ENCODE measurements around the gene NABP2. TPM values are rescaled to one million over a fixed set of nuclear protein-coding genes. Genes with fewer than 3 reads are reported as not detected.

The NABP2 gene
- total RNA-seq, 4 donors from 2014 or later: 29.6 to 75.0 (median 42.8) TPM

DNA sequence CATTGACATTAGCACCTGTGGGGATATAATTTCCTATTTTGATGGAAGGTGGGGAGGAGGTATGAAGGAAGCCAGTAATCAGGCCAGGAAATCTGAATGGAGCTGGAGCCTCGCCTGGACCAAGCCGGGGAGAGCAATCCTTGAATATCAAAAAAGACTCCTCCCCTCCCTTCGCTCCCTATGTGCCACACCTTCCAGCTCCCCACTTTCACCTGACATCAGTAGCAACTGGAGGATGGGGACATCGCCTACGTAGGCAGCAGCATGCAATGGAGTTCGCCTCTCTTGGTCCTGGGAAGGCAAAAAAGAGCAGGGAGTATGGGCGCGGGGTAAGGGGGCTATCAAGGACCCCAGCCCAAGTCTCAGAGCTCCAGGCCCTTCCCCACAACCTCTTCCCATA, 32.9 kb downstream of the NABP2 start:
- ATAC-seq (peak in 1 of 2 donors; percentile 4), DNase-seq (peak in 1 of 2 donors; percentile 51)
- no peaks in the 10 kb centered on the region for H3K9me3 ChIP-seq
- H3K27ac ChIP-seq: peak overlapping the region; percentile 89 to 97 (median 91)
- no peaks in the 10 kb centered on the region for H3K27me3 ChIP-seq
- peaks cover 33 to 48% of the 10 kb centered on the region in 2 donors for H3K4me1 ChIP-seq
- in situ Hi-C loops (cut with MboI; ENCODE audit: low sequenced_read_pairs in 4 of 4) (no loop called here), intact Hi-C loops (cut with DNase I; ENCODE audit: low total_unique reads) (loop anchor here (2.0 kb wide), 1 partner anchor 32 kb away; the partner anchor contains the start of gene NABP2)
- H3K4me3 ChIP-seq: peak overlapping the region; percentile 71 to 98 (median 79)
- H3K36me3 ChIP-seq: peaks cover 0 to 43% of the 10 kb centered on the region in 2 donors
- TF ChIP-seq POLR2A (IDR thresholded peaks at IDR 0.05) (no peak), CTCF (IDR thresholded peaks at IDR 0.05 in 4 of 5, conservative IDR thresholded peaks at IDR 0.05 in 1 of 5) (no peak)

DNA sequence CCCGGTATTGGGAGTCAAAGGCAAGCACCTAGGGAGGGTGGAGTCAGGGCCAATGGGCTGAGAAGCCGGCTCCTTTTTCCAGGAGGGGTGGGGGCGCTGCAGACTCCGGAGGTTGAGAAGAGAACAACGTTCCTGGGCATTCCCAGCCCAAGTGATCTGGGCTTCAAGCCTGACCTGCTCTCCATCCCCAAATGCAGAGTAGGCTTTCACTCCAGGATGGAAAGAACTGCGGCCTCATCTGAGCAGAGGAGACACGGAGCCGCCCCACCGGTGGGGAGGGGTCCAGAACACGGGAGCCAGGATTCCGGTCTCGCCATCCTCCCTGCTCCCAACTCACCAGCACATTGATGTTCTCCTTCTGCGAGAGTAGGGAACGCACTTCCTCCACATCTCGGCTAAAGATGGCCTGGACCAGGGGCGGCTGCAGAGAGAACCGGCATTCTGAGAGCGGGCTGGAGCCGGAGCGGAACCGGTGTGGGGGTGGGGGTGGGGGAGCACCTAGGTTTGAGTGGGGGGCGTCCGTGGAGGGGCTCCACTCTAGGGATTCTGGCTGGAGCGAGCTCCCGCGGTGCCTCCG, 33.4 kb downstream of the NABP2 start:
- intact Hi-C loops (cut with DNase I; ENCODE audit: low total_unique reads): loop anchor here (2.0 kb wide), 2 partner anchors 33 to 139 kb away; partner anchors contain the start of genes NABP2 and ZC3H10
- in situ Hi-C loops (cut with MboI; ENCODE audit: low sequenced_read_pairs in 4 of 4): no loop called here
- peak overlapping the region; percentile 71 to 98 (median 79) for H3K4me3 ChIP-seq
- DNase-seq (peak in 1 of 2 donors; percentile 61), ATAC-seq (peak; percentile 18 to 35)
- no peaks in the 10 kb centered on the region for H3K27me3 ChIP-seq
- peaks cover 0 to 38% of the 10 kb centered on the region in 2 donors for H3K36me3 ChIP-seq
- TF ChIP-seq POLR2A (IDR thresholded peaks at IDR 0.05) (no peak), CTCF (IDR thresholded peaks at IDR 0.05 in 4 of 5, conservative IDR thresholded peaks at IDR 0.05 in 1 of 5) (no peak)
- peak overlapping the region; percentile 89 to 97 (median 91) for H3K27ac ChIP-seq
- peaks cover 33 to 48% of the 10 kb centered on the region in 2 donors for H3K4me1 ChIP-seq
- no peaks in the 10 kb centered on the region for H3K9me3 ChIP-seq

DNA sequence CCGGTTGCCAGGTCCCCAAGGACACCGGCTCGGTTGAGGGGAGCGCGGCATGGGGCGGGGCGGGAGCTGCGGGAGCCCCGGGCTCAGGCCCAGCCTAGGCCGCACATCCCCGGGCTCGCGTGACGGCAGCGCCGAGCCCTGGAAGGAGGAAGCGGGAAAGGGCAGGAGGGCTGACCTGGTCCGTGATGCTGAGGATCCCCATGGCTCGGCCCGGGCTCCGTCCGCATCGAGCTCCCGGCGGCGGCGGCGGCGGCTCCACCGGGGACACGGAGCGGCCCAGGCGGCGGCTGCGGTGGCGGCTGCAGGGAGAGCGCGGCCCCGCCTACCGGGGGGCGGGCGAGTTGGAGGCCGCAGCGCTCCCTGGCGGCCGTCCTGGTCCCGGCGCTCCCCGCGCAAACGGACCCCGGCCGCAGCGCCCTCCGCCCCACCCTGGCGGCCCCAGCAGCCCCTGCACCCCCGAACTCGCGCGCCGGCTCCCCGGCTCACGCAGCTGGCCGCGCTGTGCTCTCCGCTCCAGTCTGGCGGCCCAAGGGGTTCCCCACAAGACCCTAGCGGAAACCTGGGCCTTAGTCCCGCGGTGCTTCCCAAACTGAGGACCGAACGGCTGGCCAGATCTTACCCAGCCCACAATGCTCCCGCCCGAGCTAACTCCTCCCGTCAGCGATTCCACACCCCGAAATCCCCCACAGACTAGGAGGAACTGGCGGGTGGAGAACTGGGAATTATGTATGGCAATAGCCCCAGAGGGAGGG, 34.1 kb downstream of the NABP2 start, which contains the start of gene ANKRD52:
TSS of gene ANKRD52 (minus strand) at position 317 of the 752 bp plus-strand sequence. CDS start at position 202, 115 bp downstream.
- TF ChIP-seq POLR2A (IDR thresholded peaks at IDR 0.05) (peak; percentile 59 to 75), CTCF (IDR thresholded peaks at IDR 0.05 in 4 of 5, conservative IDR thresholded peaks at IDR 0.05 in 1 of 5) (peak; percentile 49 to 97 (median 87))
- intact Hi-C loops (cut with DNase I; ENCODE audit: low total_unique reads): loop anchor here (2.0 kb wide), 1 partner anchor 139 kb away; the partner anchor contains the start of gene ZC3H10
- peak; percentile 67 to 79 for ATAC-seq

DNA sequence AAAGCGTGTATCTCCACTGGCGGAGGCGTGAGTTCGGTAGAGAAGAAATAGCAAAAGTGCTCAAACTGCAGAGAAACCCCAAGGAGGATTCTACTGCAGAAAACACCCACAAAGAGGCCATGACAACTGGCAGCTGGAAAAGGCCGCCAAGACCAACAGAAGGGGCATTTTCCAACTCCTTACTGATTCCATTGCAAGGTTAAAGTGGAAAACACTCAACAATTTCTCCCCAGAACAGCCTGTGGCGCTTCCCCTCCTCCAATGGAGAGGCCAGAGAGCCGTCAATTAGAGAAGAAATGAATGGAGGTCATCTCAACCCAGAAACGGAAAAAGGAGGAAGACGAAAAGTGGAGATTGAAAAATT, 34.7 kb downstream of the NABP2 start:
- ATAC-seq: no peak
- no peaks in the 10 kb centered on the region for H3K27me3 ChIP-seq
- in situ Hi-C loops (cut with MboI; ENCODE audit: low sequenced_read_pairs in 4 of 4): no loop called here

More for the DNA sequence above, 34.1 kb downstream of the NABP2 start, which contains the start of gene ANKRD52:
- Histone ChIP-seq H3K9me3 (no peaks in the 10 kb centered on the region), H3K27me3 (no peaks in the 10 kb centered on the region), H3K4me3 (peak within 1 kb of the TSS; percentile 71 to 98 (median 79)), H3K36me3 (peaks cover 0 to 32% of the 10 kb centered on the region in 2 donors), H3K4me1 (peaks cover 33 to 48% of the 10 kb centered on the region in 2 donors), H3K27ac (peak within 1 kb of the TSS; percentile 89 to 97 (median 91))
- in situ Hi-C loops (cut with MboI; ENCODE audit: low sequenced_read_pairs in 4 of 4): no loop called here
- DNase-seq: peak; percentile 40 to 58

More for the DNA sequence above, 34.7 kb downstream of the NABP2 start:
- DNase-seq: no peak
- peaks cover 33 to 48% of the 10 kb centered on the region in 2 donors for H3K4me1 ChIP-seq
- peak overlapping the region; percentile 67 to 98 (median 79) for H3K4me3 ChIP-seq
- H3K27ac ChIP-seq: peak overlapping the region; percentile 89 to 97 (median 91)
- intact Hi-C loops (cut with DNase I; ENCODE audit: low total_unique reads): loop anchor here (2.0 kb wide), 1 partner anchor 140 kb away; the partner anchor contains the start of gene ZC3H10
- H3K9me3 ChIP-seq: no peaks in the 10 kb centered on the region
- peaks cover 0 to 26% of the 10 kb centered on the region in 2 donors for H3K36me3 ChIP-seq
- TF ChIP-seq CTCF (IDR thresholded peaks at IDR 0.05 in 4 of 5, conservative IDR thresholded peaks at IDR 0.05 in 1 of 5) (no peak), POLR2A (IDR thresholded peaks at IDR 0.05) (no peak)

Measured in gastrocnemius medialis (tissue), 4 donors.